HG03565 (cell line): ENCODE results near the gene POLE3.
"Not testable (repeated sequence)": the region's sequence is repeated elsewhere in the genome, so short reads cannot be mapped to it uniquely, and the experiment has no call there.

Experiments used
- ATAC-seq: cut with Tn5 transposase; IDR thresholded peaks from one replicate; pipeline ENCODE4 v1.9.1; 2021; ENCODE audit warnings: mild to moderate bottlenecking, moderate library complexity; ENCODE audit not compliant: unreplicated experiment

POLE3 gene

GRCh38 chr9:113410207-113410864, at the start of gene POLE3, which contains the start of gene C9orf43:
Gene POLE3, minus strand, starts transcription at chr9:113410675. Its CDS starts 382 bp downstream, at chr9:113410293.
Gene C9orf43, plus strand, starts transcription at chr9:113410747. Its CDS starts 2,747 bp downstream, at chr9:113413494.
- ATAC-seq: peak; percentile 85

- ATAC-seq: no peak
Observed at GRCh38 chr9:113456235-113456634, 45.8 kb upstream of the POLE3 start.

GRCh38 chr9:113454914-113455761, 44.7 kb upstream of the POLE3 start:
- ATAC-seq: no peak

- ATAC-seq: no peak
Observed at GRCh38 chr9:113452113-113452605, 41.7 kb upstream of the POLE3 start.

DNA sequence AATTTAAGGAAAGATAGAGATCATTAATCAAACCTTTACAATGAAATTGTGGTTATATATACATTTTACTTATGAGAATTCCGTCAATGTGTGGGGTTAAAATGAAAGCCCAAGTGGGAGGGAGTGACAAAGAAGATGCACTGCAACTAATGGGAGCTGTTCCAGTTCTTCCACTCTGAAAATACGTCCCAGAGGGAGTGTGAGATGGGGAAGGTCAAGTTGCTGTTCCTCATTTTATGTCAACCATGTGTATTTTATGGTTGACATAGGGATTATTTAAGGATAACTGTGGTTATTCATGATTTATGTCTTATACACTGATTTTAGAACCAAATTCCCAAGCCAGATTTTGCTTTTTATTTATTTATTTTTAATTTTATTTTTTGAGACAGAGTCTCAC, 38.9 kb upstream of the POLE3 start:
- no peak for ATAC-seq

DNA sequence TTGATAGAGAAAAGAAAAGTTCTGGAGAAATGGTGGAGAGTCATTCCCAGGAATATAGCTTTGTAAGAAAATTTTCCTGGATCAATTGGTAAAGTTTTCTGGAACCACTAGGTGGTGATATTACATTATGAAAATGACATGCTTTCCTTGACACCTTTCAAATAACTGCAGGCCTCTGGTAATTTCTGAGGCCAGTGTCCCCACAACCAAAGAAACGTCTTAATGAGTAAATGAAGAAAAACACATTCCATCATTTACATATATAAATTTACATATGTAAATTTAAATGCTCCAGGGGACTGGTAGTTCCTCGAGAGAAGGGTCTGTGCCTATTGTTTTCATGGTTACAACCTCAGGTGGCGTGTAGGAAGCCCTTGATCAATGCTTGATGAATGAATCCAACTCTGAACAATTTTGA, 35.9 kb upstream of the POLE3 start:
- no peak for ATAC-seq

DNA sequence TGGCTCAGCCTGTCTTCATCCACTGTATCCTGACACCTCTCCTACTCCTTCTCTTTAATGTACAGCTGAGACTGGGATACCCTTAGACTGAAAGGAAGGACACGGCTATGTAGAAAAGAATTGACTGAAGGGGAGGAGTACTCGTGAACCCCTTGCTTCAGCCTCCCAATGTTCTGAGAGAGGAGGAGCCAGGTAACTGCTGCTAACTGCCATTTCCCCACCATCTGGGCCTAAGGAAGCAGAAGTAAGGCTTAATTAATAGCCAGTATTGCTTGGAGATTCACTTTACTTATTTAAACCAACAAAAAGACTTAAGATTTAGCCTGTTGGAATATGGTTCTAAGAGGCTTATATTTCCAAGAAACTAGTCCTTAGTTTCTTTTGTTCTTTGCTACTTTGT, 34.3 kb upstream of the POLE3 start:
- no peak for ATAC-seq

DNA sequence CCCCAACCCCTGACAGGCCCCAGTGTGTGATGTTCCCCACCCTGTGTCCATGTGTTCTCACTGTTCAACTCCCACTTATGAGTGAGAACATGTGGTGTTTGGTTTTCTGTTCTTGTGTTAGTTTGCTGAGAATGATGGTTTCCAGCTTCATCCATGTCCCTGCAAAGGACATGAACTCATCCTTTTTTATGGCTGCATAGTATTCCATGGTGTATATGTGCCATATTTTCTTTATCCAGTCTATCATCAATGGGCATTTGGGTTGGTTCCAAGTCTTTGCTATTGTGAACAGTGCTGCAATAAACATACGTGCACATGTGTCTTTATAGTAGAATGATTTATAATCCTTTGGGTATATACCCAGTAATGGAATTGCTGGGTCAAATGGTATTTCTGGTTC, 27.2 kb upstream of the POLE3 start:
- not testable (repeated sequence) for ATAC-seq

DNA sequence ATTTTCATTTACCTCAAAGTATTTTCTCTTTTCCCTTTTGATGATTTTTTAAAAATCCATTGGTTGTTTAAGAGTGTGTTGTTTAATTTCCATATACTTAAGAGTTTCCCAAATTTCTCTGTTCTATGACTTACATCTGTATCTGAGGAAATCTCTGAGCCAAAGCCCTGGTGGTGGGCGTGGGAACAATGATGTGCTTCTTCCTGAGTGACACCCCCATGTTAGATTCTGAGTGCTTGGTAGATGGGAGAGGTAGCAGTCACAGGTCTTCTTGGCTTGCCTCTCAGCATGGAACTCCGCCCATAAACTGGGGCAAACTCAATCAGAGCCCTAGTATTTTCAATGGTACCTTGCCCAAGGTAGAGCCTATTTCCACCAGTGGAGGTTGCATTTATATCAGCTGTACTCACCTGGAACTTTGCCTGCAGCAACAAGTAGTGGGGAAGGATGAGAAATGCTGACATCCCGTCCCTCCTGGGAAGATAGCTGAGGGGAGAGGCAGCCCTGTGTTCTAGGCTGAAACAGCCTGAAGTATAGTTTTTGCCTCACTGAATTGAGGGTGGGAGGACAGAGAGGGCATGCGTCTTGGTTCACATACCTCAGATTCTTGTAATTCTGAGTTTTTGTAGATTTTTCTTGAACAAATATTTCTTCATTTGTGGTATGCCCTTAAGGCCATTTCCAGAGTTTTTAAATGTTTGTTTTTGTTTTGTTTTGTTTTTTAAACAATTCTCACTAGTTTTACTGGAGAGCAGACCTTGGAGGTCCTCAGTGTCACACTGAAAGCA, 26.4 kb upstream of the POLE3 start:
- ATAC-seq: no peak

DNA sequence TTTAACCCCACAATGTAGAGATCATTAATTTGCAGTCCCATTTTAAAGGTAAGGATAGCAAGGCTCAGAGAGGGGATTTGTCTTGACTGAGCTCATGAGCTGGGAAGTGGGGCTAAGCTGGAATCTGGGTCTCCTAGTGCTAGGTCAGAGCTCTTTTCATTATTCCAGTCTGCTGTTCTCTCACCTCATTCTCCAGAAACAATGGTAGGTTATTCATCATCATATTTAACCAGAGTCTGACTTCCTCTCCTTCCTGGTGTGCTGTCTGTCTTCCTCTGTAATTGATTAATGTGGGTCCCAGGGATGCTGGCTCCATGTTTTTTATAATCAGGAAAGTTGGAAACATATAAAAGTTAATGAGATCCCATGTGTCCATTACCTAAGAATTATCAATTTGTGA, 20.7 kb upstream of the POLE3 start:
- no peak for ATAC-seq

DNA sequence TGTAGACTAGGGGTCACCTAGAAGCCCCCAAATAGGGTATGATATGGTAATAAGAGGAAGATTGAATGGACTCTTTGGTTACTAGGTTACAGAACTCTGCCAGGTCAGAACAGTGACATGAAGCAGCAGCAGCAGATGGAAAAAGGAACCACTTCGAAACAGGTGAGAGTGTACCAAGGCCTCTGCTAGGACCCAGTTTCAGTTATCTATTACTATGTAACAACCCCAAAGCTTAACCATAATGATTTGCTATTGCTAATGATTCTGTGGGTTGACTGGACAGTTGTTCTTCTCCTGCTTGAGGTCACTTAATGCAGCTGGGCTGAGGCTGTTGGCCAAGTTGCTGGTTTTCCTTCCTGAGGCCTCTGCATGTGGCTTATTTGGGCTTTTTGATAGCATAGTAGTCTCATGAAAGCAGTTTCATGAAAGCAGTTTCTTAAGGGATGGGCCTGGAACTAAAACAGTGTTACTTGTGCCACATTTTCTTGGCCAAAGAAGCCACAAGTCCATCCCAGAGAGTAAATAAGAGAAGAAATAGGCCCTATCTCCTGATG, 17.7 kb upstream of the POLE3 start:
- ATAC-seq: no peak

GRCh38 chr9:113427629-113428028, 17.2 kb upstream of the POLE3 start:
- no peak for ATAC-seq

GRCh38 chr9:113426701-113427100, 16.2 kb upstream of the POLE3 start:
- no peak for ATAC-seq

DNA sequence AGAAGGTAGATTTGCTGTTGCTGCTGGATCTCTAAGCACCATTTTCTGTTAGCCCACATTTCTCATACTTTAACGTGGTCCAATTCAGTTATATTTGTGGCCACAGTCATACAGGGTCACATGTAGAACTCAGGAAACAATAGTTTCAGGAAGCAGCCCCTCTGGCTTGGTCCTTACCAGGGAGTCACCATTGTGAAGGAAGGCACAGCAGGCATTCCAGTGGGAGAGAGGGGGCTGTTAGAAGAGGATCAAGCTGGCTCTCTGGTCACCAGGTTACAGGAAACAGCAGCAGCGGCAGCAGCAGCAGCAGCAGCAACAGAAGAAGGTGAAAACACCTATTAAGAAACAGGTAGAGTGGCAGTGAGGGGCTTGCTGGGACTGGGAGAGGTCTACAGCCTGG, 14.6 kb upstream of the POLE3 start:
- ATAC-seq: no peak

DNA sequence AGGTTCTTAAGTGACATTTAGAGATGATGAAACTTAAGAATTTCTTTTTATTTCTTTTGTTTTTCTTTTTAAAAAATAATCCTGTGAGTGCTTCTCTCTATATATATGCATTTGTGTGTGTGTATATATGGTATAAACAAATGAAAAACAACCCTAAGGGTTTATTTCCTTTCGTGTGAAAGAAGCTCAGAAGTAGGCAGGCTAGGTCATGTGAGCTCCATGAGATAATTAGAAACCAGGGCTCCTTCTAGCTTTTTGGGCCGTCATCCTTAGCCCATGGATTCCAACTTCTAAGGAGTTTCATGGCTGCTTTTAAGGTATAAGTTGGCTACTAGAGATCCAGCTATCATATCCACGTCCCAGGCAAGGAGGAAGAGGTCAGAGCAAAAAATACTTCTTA, 11.3 kb upstream of the POLE3 start:
- ATAC-seq: no peak

- ATAC-seq: no peak
Observed at GRCh38 chr9:113417370-113417769, 6.9 kb upstream of the POLE3 start.

- peak; percentile 90 for ATAC-seq
Observed at GRCh38 chr9:113416149-113416721, 5.8 kb upstream of the POLE3 start.

DNA sequence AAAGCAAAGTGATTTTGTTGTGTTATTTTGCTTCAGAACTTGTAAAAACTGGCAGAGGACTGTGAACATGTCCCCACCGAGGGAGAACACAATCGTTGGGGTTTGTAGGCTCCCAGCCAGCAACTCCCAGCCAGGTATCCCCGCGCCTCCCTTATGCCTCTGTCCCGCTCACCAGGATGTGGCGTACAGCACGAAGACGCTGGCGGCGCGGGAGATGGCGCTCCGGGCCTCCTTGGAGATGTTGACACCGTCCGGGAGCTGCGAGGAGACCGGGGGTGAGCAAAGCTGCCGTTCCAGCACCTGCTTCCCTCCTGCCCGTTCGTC, 630 bp downstream of the POLE3 start:
- no peak for ATAC-seq

GRCh38 chr9:113409481-113409880, 994 bp downstream of the POLE3 start:
- no peak for ATAC-seq

GRCh38 chr9:113406873-113407511, 3.5 kb downstream of the POLE3 start:
- not testable (repeated sequence) for ATAC-seq
